Measurements from ENCODE around the gene TSC22D1.

TSC22D1 gene

DNA sequence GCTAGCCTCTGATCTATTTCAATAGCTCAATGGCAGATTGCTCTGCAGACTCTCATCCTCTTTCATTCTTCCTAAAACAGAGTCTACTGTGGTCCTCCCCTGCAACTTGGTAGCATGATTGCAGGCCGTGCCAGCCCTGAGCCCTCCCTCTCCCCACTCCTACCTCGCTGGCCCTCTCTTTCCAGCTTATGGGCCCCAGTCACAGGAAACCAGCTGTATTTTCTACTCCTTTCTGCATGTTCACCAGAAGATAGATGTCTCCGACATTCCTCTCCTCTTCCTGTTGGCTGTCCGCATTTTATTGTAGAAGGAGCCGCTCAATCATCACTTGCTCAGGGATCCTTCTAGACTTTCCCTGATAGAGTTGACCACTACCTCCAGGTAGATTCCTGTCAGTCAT, 152.3 kb downstream of the TSC22D1 start:
- no peak for DNase-seq

DNA sequence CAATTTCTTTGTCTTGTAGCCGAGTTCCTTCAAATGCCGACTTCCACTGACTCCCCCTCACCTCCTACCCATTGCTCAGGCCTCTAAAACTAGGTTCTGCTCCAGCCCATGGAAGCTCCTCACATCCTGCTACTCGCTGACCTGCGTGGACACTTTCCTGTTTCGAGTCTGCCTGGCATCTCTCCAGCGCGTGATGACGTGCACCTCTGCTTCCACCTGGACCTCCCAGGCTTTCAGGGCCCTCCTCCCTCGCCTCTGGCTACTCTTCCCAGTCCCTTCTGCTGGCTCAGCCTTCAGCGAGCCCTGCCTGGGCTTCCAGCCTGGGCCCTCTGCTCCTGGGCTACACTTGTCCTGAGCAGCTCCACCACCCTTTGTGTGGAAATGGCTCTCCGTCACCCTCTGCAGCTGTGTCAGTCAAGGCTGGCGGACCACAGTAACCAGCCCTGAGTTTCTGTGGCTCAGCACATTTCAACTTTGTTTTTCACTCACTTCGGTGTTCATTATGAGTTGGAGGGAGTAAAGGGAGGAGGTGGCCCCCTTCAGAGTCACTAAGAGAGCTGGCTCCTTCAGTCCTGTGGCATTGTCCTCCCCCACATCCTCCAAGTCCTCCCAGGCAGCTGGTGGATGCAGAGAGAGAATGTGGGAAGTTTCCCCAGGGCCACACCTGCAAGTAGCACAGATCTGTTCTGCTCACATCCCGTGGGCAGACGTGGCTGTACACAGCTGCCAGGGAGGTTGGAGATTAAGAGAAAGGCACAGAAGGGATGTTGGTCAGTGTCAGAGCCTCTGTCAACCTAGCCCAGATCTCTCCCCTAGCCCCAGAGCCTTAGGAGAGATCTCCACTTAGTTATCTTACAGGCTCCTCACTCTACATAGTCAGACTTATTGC, 153.1 kb downstream of the TSC22D1 start:
- no peak for DNase-seq

DNA sequence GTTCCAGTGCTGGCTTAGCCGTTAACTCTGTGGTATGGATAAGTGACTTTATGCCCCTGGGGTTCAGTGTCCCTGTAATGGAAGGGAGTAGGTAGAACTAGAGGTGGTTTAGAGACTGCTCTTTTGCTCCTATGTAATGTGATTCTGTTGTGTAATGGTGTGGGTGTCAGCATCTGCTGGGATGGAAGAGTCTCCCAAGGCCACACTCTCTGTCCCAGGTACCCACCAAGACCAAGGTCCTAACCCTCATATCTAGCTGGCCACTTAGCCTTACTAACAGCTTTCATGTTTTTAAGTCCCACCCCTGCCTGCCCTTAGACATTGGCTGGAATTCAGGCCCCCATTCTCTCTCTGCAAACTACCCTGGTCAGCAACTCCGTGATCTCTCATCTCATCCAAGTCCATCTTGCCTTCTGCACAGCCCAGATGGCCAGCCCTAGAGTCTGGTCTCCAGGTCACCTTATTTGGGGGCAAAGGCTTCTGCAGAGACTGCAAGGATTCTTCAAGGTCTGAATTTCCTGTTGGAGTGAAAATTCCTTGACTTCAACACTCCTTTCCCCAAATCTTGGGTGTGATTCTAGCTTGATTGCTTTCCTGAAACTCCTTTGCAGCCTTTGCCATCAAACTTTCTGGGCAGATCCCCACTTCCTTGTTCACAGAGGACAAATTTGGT, 154.1 kb downstream of the TSC22D1 start:
- DNase-seq, result no peak

DNA sequence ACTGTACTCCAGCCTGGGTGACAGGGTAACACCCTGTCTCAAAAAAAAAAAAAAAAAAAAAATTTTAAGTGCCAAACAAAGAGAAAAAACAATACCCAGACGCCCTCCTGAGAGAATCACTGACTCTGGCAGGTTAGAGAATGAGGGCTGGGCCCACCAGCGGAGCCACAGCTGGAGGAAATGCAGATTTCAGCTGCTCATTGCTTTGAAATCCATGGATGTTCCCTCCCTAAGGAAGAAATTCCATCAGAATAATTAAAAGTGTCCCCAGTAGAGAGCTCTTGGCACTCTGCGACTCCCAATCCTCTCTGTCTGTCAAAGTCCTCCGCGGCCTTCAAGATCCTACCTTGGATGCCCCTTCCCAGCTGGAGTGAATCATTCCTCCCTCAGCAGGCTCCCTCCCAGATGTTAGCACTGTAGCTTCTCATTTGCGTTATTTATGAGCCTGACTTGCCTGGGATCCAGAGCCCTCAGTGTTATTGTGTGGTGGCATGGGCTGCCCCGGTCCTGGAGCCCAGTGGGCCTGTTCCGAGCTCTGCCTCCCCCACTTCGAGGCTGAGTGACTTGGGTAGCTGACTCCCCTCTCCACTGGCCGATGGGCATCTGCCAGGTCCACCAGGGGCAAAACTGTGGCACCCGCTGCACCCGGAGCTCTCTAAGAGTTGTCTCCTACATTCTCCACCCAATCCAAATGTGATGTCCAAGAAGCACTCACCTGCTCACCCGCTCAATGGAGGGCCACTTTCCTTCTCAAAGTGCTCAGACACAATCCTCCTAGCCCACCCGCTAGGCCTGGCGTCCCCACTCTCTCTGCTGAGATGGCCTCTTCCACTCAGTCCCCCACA, 155.5 kb downstream of the TSC22D1 start:
- DNase-seq, result no peak

DNA sequence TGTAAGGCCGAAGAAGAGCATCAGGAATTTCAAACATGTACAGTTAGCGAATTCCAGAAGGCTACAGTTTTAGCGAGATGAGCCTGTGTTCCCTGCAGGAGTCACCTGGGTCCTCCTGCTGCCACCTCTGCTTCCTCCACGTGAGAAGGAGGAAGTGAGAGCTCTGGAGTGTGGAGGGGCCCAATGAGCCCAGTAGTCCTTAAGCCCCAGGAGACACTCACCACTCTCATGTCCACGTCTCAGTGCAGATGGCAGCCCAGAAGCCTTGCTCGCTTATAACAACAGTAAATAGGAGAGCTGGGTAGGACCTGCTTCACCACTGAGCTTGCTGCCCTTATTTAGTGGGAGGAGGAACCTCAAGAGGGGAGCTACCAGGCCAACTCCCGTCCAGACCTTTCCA, 158.3 kb downstream of the TSC22D1 start:
- DNase-seq, result no peak

DNA sequence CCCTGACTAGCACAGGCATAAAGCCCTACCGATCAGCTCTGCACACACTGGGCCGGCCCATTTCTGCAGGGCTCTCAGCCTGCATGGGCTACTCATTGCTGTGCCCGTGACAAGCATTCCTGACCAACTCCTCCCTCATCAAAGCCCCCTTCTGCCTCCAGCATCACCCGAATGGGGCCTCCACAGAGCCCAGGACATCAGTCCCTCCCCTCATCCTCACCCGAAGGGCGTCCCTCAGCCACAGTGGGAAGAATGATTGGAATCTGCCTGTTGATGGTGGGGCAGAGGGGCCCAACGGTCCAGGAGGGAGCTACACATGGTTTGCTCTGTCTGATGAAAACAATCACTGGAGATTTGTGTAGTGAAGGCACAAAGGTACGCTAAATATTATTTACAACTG, 158.7 kb downstream of the TSC22D1 start:
- DNase-seq, result no peak

DNA sequence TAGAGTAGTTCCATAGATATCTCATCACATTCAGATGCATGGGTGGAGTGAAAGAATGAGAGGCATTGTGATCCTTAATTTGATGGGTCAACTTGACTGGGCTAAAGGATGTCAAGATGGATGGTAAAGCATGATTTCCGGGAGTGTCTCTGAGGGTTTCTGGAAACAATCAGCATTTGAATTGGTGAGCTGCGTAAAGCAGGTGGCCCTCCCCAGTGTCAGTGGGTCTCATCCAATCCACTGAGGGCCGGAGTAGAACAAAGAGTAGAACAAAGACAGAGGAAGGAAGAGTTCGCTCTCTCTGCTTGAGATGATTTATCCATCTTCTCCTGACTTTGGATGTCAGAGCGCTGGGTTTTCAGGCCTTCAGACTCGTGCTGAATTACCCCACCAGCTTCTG, 159.4 kb downstream of the TSC22D1 start:
- DNase-seq, result no peak

DNA sequence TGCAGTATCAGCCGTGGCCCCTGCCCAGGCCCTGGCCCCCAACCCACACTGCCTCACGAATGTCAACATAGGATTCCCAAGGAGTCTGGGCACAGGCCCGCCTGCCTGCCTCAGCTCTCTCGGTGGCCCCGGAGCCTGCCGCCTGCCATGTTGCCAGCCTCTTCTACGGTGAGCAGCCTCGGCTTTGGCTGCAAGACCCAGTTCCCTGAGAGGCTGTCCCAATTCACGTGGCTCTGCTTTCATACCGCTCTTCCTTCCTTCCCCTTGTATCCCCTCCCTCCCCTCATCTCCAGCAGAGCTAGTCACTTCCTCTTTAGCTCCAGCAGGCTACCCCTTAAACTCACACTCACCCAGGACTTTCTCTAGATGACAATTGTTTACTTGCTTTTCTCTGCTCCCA, 159.8 kb downstream of the TSC22D1 start:
- DNase-seq, result no peak

DNA sequence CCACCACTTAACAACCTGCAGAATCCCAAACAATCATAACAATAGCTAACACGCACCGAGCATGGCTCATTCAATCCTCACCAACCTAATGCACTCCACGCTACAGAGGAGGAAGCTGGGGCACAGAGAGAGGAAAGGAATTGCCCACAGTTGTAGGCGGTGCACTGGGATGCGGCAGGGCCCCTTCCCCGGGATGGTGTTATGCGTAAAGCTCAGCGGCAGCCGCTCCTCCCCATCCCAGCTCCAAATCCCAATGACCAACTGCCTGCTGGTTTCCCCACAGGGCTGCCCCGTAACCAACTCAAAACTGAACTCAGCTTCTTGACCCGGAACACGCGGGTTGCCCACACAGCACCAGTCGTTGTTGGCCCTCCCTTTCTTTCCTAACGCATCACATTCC, 160.3 kb downstream of the TSC22D1 start:
- no peak for DNase-seq

DNA sequence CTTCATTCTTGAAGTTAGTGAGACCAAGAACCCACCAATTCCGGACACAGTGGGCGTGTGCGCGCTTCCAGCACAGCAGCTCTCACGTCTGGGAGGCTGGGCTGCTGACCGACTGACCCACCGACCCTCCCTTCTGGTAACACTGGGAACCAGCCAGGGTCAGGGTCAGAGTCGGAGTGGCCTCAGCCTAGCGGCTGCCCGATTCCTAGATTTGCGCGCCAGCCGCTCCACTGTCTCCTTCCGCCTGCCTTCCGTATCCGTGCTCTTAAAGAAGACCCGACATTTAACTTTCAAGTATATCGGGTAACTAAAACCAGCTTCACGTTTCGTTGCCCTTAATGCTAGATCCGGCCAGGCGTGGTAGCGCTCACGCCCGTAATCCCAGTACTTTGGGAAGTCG, 161.4 kb downstream of the TSC22D1 start:
- no peak for DNase-seq

DNA sequence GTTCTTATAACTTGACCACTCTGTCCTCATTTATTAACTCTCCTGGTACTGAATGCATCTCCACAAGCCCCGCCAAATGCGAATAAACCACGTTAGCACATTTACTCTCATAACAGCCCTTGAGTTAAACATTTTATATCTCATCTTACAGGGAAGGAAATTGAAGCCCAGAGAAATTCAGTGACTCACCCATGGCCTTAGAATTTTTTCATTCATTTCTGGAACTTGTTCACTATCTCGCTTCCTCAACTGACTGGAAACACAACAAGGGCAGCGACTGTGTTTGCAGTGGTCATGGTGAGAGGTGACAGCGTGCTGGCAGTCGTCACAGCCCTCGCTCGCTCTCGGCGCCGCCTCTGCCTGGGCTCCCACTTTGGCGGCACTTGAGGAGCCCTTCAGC, 163.0 kb downstream of the TSC22D1 start:
- no peak for DNase-seq

DNA sequence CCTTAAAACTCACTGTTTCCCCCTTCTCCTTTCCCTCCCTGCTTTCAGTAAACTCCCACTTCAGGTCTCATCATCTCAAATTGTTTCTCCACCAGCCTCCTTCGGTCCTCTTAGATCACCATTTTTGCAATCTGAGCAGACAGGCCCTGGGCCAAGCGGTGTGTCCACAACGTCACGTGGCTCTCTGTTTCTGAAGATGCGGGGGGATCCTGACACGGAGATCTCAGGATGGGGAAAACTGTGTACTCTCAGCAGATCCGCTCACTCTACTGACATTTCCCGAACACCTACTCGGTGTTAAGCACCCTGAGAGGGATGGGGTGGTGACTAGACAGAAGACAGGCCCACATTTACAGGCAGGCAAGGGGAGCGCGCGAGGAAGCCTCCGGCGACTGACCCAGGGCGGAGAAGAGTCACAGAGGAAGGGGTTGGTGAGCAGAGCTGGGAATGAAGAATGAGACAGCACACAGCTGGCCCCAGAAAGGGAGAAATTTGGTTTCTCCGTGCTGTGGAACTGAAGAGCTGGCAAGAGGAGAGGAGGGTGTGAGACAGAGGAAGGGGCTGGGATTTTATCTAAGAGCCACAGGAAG, 163.7 kb downstream of the TSC22D1 start:
- no peak for DNase-seq

DNA sequence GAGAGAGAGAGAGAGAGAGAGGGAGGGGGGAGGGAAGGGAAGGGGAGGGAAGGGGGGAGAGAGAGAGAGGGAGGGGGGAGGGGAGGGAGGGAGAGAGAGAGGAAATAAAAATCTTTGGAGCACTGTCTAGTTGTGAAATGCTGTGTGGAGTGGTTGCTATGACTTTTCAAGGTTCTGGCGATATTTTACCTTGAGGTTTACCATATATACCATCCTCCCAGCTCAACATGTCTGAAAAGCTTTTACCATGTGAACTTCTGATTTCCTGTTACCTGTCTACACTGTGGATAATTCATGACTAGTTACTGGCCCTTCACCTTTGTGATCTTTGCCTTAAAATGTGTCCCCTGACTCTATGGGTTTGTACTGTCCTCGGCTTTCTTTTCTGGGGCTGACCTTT, 164.3 kb downstream of the TSC22D1 start:
- no peak for DNase-seq

DNA sequence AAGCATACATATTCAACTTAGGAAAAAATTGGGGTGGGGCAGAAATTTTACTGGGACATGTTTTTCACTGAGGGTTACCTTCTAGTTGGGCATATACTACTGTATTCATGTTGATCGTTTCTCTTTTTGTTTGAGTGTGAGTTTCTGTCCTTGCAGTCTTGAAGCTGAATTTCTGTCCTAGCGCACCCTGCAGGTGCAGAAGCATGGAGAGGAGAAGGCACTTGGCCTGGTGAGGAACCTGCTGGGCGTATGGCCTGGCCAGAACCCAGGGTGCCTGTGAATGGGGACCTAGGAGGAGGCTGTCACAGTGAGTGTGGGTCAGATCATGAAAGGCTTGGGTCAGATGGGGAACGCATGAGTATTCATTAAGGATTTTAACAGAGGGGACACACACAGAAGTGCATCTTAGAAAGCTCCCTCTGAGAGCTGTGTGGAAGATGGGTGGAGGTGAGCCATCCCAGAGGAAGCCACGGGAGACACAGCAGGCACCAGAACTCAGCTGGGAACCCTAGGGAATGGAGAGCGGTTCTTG, 165.7 kb downstream of the TSC22D1 start:
- no peak for DNase-seq

DNA sequence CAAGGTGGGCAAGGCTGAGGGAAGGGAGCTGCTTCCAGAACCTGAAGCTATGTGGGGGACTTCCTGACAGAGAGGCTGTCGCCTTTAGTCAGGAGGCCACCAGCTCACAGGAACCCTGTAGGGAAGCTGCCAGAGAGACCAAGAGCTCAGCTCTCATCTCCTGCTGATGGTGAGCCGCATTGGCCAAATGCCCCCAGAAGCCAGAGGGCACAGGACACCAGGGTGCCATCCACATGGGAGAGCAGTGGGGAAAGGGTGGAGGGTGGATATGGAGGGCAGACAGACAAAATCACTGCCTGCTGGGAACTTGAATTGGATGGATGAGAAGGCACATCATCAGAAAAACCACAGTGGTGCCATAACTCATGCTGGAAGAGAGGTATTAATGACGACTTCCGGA, 166.5 kb downstream of the TSC22D1 start:
- no peak for DNase-seq

DNA sequence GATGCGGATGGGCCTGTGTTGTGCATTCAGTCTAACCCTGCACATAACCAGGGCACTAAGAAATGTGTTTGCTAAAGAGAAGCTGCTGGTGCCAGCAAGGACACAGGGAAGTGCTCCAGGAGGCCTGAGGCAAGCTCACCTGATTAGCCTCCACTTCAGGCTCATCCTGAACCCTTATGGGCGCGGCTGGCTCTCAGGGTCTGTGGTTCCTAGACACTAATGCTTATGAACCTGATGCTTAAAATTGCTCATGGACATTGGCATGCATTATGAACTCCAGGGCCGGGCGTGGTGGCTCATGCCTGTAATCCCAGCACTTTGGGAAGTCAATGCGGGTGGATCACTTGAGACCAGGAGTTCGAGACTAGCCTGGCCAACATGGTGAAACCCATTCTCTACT, 168.2 kb downstream of the TSC22D1 start:
- DNase-seq, result no peak

DNA sequence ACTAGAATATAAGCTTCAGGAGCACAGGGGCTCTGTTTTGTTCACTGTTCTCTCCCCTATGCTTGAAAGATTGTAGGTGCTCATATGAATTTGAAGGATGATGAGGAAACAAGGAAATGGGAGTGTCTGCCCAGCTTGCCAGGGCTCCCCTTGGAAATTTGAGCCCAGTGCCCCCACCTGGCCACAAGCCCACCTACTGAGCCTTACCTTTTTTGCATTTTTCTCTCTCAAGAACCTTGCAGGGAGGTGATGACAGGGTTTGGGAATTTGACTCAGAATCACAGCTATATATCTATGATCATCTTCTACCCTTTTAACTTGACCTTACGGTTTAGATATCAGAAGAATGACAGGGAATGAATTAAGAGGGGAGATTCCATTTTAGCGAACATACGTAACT, 168.8 kb downstream of the TSC22D1 start:
- DNase-seq, result no peak

DNA sequence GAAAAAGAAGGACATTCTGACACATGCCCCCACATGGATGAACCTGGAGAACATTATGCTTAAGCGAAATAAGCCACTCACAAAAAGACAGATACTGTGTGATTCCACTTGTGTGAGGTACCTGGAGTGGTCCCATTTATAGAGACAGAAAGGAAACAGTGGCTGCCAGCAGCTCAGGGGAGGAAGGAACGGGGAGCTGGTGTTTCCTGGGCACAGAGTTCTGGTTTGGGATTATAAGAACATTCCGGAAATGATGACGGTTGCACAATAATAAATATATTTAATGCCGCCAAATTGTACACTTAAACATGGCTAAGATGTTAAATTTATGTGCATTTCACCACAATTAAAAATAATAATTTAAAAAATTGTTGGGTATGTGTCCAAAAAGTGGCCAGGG, 169.5 kb downstream of the TSC22D1 start:
- DNase-seq, result no peak

DNA sequence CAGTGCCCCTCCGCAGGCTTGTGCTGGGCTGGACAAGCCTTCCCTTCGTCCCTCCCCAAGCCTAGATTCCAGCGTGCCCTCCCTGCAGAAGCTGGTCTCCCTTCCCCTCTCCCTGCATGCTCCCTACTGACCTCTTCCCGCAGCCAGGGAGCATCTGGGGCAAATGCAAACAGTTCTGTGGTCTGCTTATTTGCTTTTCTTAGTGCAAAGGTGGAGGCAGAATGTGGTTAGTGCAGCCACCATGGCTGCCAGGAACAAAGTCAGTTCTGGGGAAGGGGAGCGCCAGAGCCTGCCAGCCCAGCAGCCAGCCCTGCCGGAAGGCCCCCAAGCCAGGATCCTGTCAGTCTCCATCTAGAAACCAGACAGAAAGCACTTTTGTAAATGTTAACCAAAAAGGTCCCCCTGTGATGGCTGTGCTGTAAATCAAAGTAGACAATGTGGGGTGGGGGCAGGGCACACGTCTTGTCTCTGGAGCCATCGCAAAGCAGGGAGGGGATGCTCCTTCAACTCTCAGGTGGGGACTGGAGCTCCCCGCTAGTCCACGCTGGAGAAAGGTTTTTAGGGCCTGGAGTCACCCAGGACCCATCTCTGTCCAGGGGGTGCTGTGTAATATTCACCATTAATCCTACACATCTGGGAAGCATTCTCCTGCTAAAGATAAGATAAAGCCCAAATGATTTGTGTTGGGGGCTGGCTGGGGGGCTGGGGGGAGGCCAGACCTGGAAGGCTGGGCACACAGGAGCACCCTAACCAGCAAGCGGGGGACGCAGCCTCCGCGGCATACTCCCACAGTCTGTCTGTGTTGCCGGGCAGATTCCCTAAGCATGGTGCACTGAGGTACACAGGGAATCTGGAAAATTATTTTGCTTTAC, 171.6 kb downstream of the TSC22D1 start:
- no peak for DNase-seq

DNA sequence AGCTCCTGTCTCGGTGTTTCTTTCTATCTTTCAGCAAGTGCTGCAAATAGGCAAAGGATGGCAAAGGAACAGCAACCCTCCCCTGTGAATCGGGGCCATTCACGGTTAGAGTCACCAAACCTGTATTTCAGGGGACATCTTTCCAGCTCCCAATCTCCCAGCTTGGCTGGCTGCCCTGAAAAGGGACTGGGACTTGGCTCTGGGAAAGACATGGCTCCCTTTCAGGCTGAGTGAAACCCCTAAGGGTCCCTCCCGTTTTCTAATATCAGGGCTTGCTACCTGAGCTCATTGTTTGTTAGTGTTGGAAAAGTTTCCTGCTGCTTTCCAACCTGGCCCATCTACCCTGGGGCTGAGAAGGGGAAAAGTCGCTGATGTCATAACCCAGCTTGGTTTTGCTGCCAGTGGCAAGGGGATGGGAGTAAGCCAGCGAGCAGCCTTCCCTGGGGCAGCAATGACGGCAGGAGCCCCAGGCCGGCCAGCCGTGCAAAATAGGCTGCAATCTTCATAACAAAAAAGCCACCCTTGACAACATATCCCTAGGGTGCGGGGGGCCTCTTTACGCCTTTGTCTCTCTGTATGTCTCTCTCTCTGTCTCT, 172.6 kb downstream of the TSC22D1 start:
- DNase-seq, result no peak

DNA sequence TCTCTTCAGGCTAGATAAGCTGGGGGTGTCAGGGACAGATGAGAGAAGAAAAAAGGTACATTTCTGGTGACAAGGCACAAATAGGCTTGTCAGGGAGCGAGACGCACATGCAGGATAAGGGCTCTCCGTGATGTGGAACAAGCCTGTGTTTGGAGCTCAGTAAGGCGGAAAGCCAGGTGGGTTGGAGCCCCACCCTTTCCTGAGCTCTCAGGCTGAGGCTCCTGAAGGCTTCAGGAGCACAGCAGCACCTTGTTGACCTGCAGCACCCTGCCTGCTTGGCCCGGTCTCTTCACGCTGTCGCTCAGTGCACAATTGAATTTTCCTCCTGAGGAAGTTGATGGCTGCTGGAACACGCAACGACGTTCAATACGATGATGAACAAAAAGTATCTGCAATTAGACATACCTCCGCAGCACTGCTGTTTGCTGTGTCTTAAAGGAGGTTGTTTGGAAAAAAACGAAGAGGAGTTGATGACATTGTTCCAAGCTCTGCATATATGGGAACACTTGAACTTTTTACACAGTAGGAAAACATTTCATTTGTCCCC, 173.2 kb downstream of the TSC22D1 start:
- no peak for DNase-seq
